Measurements from ENCODE around the gene USP37. TPM values are rescaled to one million over a fixed set of nuclear protein-coding genes. Genes with fewer than 3 reads are reported as not detected.

USP37 gene
- total and polyA plus RNA-seq, 2 of the 13 experiments (the other 11 are each of a cell fraction or from before 2014, with no cell fraction given), result 6.5 to 30.6 TPM

- TF ChIP-seq, protein P1, sequence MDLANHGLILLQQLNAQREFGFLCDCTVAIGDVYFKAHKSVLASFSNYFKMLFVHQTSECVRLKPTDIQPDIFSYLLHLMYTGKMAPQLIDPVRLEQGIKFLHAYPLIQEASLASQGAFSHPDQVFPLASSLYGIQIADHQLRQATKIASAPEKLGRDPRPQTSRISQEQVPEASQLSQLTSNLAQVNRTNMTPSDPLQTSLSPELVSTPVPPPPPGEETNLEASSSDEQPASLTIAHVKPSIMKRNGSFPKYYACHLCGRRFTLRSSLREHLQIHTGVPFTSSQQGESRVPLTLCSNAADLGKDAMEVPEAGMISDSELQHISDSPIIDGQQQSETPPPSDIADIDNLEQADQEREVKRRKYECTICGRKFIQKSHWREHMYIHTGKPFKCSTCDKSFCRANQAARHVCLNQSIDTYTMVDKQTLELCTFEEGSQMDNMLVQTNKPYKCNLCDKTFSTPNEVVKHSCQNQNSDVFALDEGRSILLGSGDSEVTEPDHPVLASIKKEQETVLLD (CRISPR knock-in tag; IDR thresholded peaks at IDR 0.05; ENCODE audit: low read depth), result peak; percentile 93
- TF ChIP-seq ADNP (CRISPR knock-in tag; IDR thresholded peaks at IDR 0.05) (no peak), ZNF562 (CRISPR knock-in tag; IDR thresholded peaks at IDR 0.05; ENCODE audit: borderline replicate concordance) (peak; percentile 93; the same call in 1 of the 2 replicates), GABPB1 (CRISPR knock-in tag; IDR thresholded peaks at IDR 0.05) (peak; percentile 93), ZUFSP (CRISPR knock-in tag; IDR thresholded peaks at IDR 0.05; ENCODE audit: borderline replicate concordance) (no peak), MBNL3 (CRISPR knock-in tag; conservative IDR thresholded peaks at IDR 0.05) (no peak), WIZ (CRISPR knock-in tag; IDR thresholded peaks at IDR 0.05) (no peak), ZNF790 (CRISPR knock-in tag; IDR thresholded peaks at IDR 0.05; ENCODE audit: borderline replicate concordance) (peak; percentile 86; the same call in 1 of the 2 replicates), CREM (IDR thresholded peaks at IDR 0.05) (peak; percentile 81), CREM (CRISPR knock-in tag; IDR thresholded peaks at IDR 0.05) (no peak), KAT2B (IDR thresholded peaks at IDR 0.05; ENCODE audit: borderline replicate concordance, low read depth, low read length) (no peak), CREBL2 (CRISPR knock-in tag; IDR thresholded peaks at IDR 0.05; ENCODE audit: borderline replicate concordance) (peak; percentile 98), TEF (CRISPR knock-in tag; IDR thresholded peaks at IDR 0.05) (peak; percentile 90), ZNF670 (CRISPR knock-in tag; IDR thresholded peaks at IDR 0.05; ENCODE audit: borderline replicate concordance) (peak; percentile 95), ZBTB1 (CRISPR knock-in tag; IDR thresholded peaks at IDR 0.05; ENCODE audit: borderline replicate concordance) (no peak; the same call in 1 of the 2 replicates), ZFP82 (CRISPR knock-in tag; IDR thresholded peaks at IDR 0.05; ENCODE audit: borderline replicate concordance) (peak; percentile 86)
- TF ChIP-seq, protein P2, sequence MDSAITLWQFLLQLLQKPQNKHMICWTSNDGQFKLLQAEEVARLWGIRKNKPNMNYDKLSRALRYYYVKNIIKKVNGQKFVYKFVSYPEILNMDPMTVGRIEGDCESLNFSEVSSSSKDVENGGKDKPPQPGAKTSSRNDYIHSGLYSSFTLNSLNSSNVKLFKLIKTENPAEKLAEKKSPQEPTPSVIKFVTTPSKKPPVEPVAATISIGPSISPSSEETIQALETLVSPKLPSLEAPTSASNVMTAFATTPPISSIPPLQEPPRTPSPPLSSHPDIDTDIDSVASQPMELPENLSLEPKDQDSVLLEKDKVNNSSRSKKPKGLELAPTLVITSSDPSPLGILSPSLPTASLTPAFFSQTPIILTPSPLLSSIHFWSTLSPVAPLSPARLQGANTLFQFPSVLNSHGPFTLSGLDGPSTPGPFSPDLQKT (CRISPR knock-in tag; IDR thresholded peaks at IDR 0.05; ENCODE audit: borderline replicate concordance), result no peak
- TF ChIP-seq, protein P3, sequence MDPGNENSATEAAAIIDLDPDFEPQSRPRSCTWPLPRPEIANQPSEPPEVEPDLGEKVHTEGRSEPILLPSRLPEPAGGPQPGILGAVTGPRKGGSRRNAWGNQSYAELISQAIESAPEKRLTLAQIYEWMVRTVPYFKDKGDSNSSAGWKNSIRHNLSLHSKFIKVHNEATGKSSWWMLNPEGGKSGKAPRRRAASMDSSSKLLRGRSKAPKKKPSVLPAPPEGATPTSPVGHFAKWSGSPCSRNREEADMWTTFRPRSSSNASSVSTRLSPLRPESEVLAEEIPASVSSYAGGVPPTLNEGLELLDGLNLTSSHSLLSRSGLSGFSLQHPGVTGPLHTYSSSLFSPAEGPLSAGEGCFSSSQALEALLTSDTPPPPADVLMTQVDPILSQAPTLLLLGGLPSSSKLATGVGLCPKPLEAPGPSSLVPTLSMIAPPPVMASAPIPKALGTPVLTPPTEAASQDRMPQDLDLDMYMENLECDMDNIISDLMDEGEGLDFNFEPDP (CRISPR knock-in tag; conservative IDR thresholded peaks at IDR 0.05), result peak; percentile 98
- TF ChIP-seq, protein P4, sequence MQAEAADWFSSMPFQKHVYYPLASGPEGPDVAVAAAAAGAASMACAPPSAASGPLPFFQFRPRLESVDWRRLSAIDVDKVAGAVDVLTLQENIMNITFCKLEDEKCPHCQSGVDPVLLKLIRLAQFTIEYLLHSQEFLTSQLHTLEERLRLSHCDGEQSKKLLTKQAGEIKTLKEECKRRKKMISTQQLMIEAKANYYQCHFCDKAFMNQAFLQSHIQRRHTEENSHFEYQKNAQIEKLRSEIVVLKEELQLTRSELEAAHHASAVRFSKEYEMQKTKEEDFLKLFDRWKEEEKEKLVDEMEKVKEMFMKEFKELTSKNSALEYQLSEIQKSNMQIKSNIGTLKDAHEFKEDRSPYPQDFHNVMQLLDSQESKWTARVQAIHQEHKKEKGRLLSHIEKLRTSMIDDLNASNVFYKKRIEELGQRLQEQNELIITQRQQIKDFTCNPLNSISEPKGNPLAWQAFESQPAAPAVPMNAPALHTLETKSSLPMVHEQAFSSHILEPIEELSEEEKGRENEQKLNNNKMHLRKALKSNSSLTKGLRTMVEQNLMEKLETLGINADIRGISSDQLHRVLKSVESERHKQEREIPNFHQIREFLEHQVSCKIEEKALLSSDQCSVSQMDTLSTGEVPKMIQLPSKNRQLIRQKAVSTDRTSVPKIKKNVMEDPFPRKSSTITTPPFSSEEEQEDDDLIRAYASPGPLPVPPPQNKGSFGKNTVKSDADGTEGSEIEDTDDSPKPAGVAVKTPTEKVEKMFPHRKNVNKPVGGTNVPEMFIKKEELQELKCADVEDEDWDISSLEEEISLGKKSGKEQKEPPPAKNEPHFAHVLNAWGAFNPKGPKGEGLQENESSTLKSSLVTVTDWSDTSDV (CRISPR knock-in tag; IDR thresholded peaks at IDR 0.05), result peak; percentile 6; the same call in 1 of the 2 replicates
Measured at GRCh38 chr2:218568190-218569037, at the start of gene USP37, which contains the start of gene CNOT9 (continued).

Data from HepG2 (cell line).